BJ (cell line): ENCODE measurements around the gene GTPBP6. TPM values are rescaled to one million over a fixed set of nuclear protein-coding genes. Genes with fewer than 3 reads are reported as not detected.

ENCODE experiments used
- CTCF ChIA-PET: fragments of 350-600 bp; formaldehyde crosslinking; extraction: SDS; loops from one replicate; lab custom pipeline; 2021; ENCODE audit warnings: antibody characterized with exemption, inconsistent platforms; lab: Yijun Ruan, JAX
- POLR2A ChIA-PET: fragments of 300-600 bp; sonication (Branson Sonifier 250); formaldehyde crosslinking; extraction: SDS; loops from one replicate; lab custom pipeline; 2021; ENCODE audit warnings: antibody characterized with exemption; lab: Charles Lee
- DNase-seq: peaks from one replicate; pipeline ENCODE4 v3.0.0-alpha.2; 2011; ENCODE audit warnings: low read depth
- H3K27me3 ChIP-seq: 2 replicates; pipeline ENCODE4 v1.6.0; 2011; ENCODE audit warnings: low read length; ENCODE audit not compliant: control insufficient read depth, insufficient read depth
- H3K36me3 ChIP-seq: 2 replicates; pipeline ENCODE4 v1.5.1; 2011; ENCODE audit warnings: low read length; ENCODE audit not compliant: control insufficient read depth, insufficient read depth
- H3K4me3 ChIP-seq: 2 replicates; pipeline ENCODE4 v1.5.1; 2011; ENCODE audit warnings: low read depth, mild to moderate bottlenecking, control low read depth, low read length
- CTCF ChIP-seq: IDR thresholded peaks from 2 replicates; pipeline ENCODE4 v1.5.1; 2011; ENCODE audit warnings: low read depth, mild to moderate bottlenecking, control low read depth, inconsistent platforms, low read length, moderate library complexity; ENCODE audit not compliant: insufficient read depth
- polyA plus RNA-seq: library from polyadenylated mRNA; depleted of rRNA; stranded (reverse); fragments of >200 nt; gene quantifications from 2 replicates; pipeline ENCODE4 v1.2.3, GENCODE V29; 2011

Gene GTPBP6
- polyA plus RNA-seq, 1 experiment: 29.2 TPM

GRCh38 chrX:350534-351323 lies 32.1 kb upstream of the GTPBP6 start:
- no peak overlapping the region for H3K4me3 ChIP-seq
- POLR2A ChIA-PET: no interaction called here
- CTCF ChIA-PET: no interaction called here
- no peak for DNase-seq
- H3K27me3 ChIP-seq: no peaks in the 10 kb centered on the region
- TF ChIP-seq CTCF: no peak
- H3K36me3 ChIP-seq: peaks cover under 1% of the 10 kb centered on the region

- DNase-seq: no peak
- Histone ChIP-seq H3K36me3 (no peaks in the 10 kb centered on the region; the same call in 1 of the 2 replicates), H3K27me3 (no peaks in the 10 kb centered on the region), H3K4me3 (no peak overlapping the region)
- no peak for TF ChIP-seq CTCF
- ChIA-PET CTCF (no interaction called here), POLR2A (no interaction called here)
These were observed 31.5 kb upstream of the GTPBP6 start for GRCh38 chrX:350148-350533.

- DNase-seq: no peak
- TF ChIP-seq CTCF: no peak
- no peaks in the 10 kb centered on the region; the same call in 1 of the 2 replicates for H3K36me3 ChIP-seq
- CTCF ChIA-PET: no interaction called here
- H3K27me3 ChIP-seq: no peaks in the 10 kb centered on the region
- POLR2A ChIA-PET: no interaction called here
- H3K4me3 ChIP-seq: no peak overlapping the region
These were observed 31.1 kb upstream of the GTPBP6 start for GRCh38 chrX:349702-350101.

GRCh38 chrX:349196-349595 lies 30.6 kb upstream of the GTPBP6 start:
- H3K4me3 ChIP-seq: no peak overlapping the region
- POLR2A ChIA-PET: no interaction called here
- H3K27me3 ChIP-seq: no peaks in the 10 kb centered on the region
- no peaks in the 10 kb centered on the region; the same call in 1 of the 2 replicates for H3K36me3 ChIP-seq
- no peak for DNase-seq
- no peak for TF ChIP-seq CTCF
- CTCF ChIA-PET: no interaction called here

- DNase-seq: no peak
- Histone ChIP-seq H3K4me3 (no peak overlapping the region), H3K27me3 (no peaks in the 10 kb centered on the region), H3K36me3 (no peaks in the 10 kb centered on the region; the same call in 1 of the 2 replicates)
- POLR2A ChIA-PET: no interaction called here
- CTCF ChIA-PET: no interaction called here
- TF ChIP-seq CTCF: no peak
These were observed 30.0 kb upstream of the GTPBP6 start for GRCh38 chrX:348461-349117.
